SK-N-SH (cell line): ENCODE measurements around the gene YTHDF1. TPM values are rescaled to one million over a fixed set of nuclear protein-coding genes. Genes with fewer than 3 reads are reported as not detected.

Source experiments
- CTCF ChIA-PET: fragments of 300-600, 350-600 bp; formaldehyde crosslinking; extraction: SDS; loops from one replicate; lab custom pipeline; 2021; lab: Yijun Ruan, JAX
- POLR2A ChIA-PET: fragments of 350-600 bp; sonication (Branson Sonifier 250); formaldehyde crosslinking; extraction: SDS; loops from one replicate; lab custom pipeline; 2020; ENCODE audit warnings: antibody characterized with exemption, inconsistent platforms; lab: Yijun Ruan, JAX
- DNase-seq: peaks from one replicate; pipeline ENCODE4 v3.0.0; 2012
- H2AFZ ChIP-seq: fragments of 200-600 bp; sonication (generic); 2 replicates; pipeline ENCODE4 v1.8.1; 2016; ENCODE audit warnings: antibody characterized with exemption, mild to moderate bottlenecking, low read depth
- H3F3A ChIP-seq: fragments of 200-600 bp; sonication (generic); replicated peaks from 2 replicates; pipeline ENCODE3; 2016; ENCODE audit warnings: antibody characterized with exemption, mild to moderate bottlenecking; ENCODE audit not compliant: insufficient read depth
- H3K27ac ChIP-seq, 2 experiments: fragments of 200-500 bp in 1 of 2; fragments of 200-600 bp in 1 of 2; sonication (Bioruptor generic) in 1 of 2; sonication (generic), shearing (Covaris generic) in 1 of 2; 2 replicates each; pipeline versions ENCODE4 v1.5.1 to v1.6.1; 2014 to 2016; ENCODE audit warnings: low read depth in 2 of 2, inconsistent platforms in 1 of 2, low read length in 1 of 2, mild to moderate bottlenecking in 1 of 2, mixed read lengths in 1 of 2
- H3K27me3 ChIP-seq: fragments of 200-600 bp; sonication (generic), shearing (Covaris generic); 2 replicates; pipeline ENCODE4 v1.6.1; 2016; ENCODE audit warnings: mixed run types; ENCODE audit not compliant: insufficient read depth
- H3K36me3 ChIP-seq, 2 experiments: fragments of 200-500 bp in 1 of 2; fragments of 200-600 bp in 1 of 2; sonication (Bioruptor generic) in 1 of 2; sonication (generic) in 1 of 2; replicated peaks in 1 of 2; 2 replicates each; pipeline versions ENCODE3 to v1.5.1; 2014 to 2016; ENCODE audit warnings: low read length in 1 of 2, mild to moderate bottlenecking in 1 of 2; ENCODE audit not compliant: insufficient read depth in 2 of 2, control insufficient read depth in 1 of 2
- H3K4me1 ChIP-seq, 2 experiments: fragments of 200-500 bp in 1 of 2; fragments of 200-600 bp in 1 of 2; sonication (Bioruptor generic) in 1 of 2; sonication (generic), shearing (Covaris generic) in 1 of 2; 2 replicates each; pipeline versions ENCODE4 v1.5.1 to v1.6.1; 2014 to 2016; ENCODE audit warnings: low read depth in 1 of 2, low read length in 1 of 2, mixed run types in 1 of 2; ENCODE audit not compliant: insufficient read depth in 2 of 2, control insufficient read depth in 1 of 2
- H3K4me2 ChIP-seq: fragments of 200-600 bp; sonication (generic), shearing (Covaris generic); 2 replicates; pipeline ENCODE4 v1.6.1; 2017; ENCODE audit warnings: mixed run types
- H3K4me3 ChIP-seq, 2 experiments: fragments of 200-500 bp in 1 of 2; fragments of 200-600 bp in 1 of 2; sonication (Bioruptor generic) in 1 of 2; sonication (generic), shearing (Covaris generic) in 1 of 2; 2 replicates each; pipeline versions ENCODE4 v1.5.1 to v1.8.1; 2014 to 2016; ENCODE audit warnings: low read depth in 2 of 2, inconsistent platforms in 1 of 2, low read length in 1 of 2, mild to moderate bottlenecking in 1 of 2, mixed read lengths in 1 of 2, moderate library complexity in 1 of 2
- H3K79me2 ChIP-seq: fragments of 200-600 bp; sonication (generic); 2 replicates; pipeline ENCODE4 v1.8.1; 2017; ENCODE audit warnings: mild to moderate bottlenecking; ENCODE audit not compliant: insufficient read depth
- H3K9ac ChIP-seq: fragments of 200-600 bp; sonication (generic); 2 replicates; pipeline ENCODE4 v1.6.1; 2017; ENCODE audit warnings: mixed run types
- H3K9me2 ChIP-seq: fragments of 200-600 bp; sonication (generic); 2 replicates; pipeline ENCODE4 v1.6.1; 2017; ENCODE audit warnings: mixed run types
- H3K9me3 ChIP-seq: fragments of 200-600 bp; sonication (generic); 2 replicates; pipeline ENCODE4 v1.6.1; 2017; ENCODE audit warnings: mixed run types, mild to moderate bottlenecking, moderate library complexity
- H4K20me1 ChIP-seq: fragments of 200-600 bp; sonication (generic); 2 replicates; pipeline ENCODE4 v1.6.1; 2017; ENCODE audit warnings: mild to moderate bottlenecking, mixed run types; ENCODE audit not compliant: insufficient read depth
- CHD2 ChIP-seq: fragments of 150-350 bp; IDR thresholded peaks from 2 replicates; pipeline ENCODE4 v1.6.1; 2018; ENCODE audit warnings: low read length; ENCODE audit not compliant: partially characterized antibody
- EZH2phosphoT487 ChIP-seq: fragments of 200-600 bp; sonication (generic); IDR thresholded peaks from 2 replicates; pipeline ENCODE4 v1.6.1; 2017; ENCODE audit warnings: low read depth, mixed run types, mild to moderate bottlenecking, antibody characterized with exemption, moderate library complexity, borderline replicate concordance
- FOXJ3 ChIP-seq: sonication (generic); formaldehyde crosslinking; IDR thresholded peaks from 2 replicates; pipeline ENCODE4 v1.5.1; 2020; ENCODE audit warnings: mild to moderate bottlenecking, missing genetic modification reagents
- FOXM1 ChIP-seq: IDR thresholded peaks from 2 replicates; pipeline ENCODE4 v1.4.0; 2012; ENCODE audit warnings: low read depth, mild to moderate bottlenecking
- GATA2 ChIP-seq: sonication (generic); formaldehyde crosslinking; IDR thresholded peaks from 2 replicates; pipeline ENCODE4 v1.5.0; 2020; ENCODE audit warnings: mild to moderate bottlenecking, missing genetic modification reagents
- JUND ChIP-seq: IDR thresholded peaks from 2 replicates; pipeline ENCODE4 v1.4.0; 2012
- MEF2A ChIP-seq: IDR thresholded peaks from 2 replicates; pipeline ENCODE4 v1.4.0; 2012; ENCODE audit warnings: low read depth, borderline replicate concordance
- NFIC ChIP-seq: IDR thresholded peaks from 2 replicates; pipeline ENCODE4 v1.4.0; 2012; ENCODE audit warnings: borderline replicate concordance
- NRF1 ChIP-seq: IDR thresholded peaks from 2 replicates; pipeline ENCODE4 v1.6.1; 2012; ENCODE audit warnings: low read depth, mild to moderate bottlenecking, low read length
- POLR2AphosphoS5 ChIP-seq: IDR thresholded peaks from 2 replicates; pipeline ENCODE4 v1.6.1; 2012; ENCODE audit warnings: low read depth, low read length
- RFX5 ChIP-seq: IDR thresholded peaks from 2 replicates; pipeline ENCODE4 v1.6.1; 2012; ENCODE audit warnings: mild to moderate bottlenecking, improper control_type of control experiment, low read length
- RXRA ChIP-seq: IDR thresholded peaks from 2 replicates; pipeline ENCODE4 v1.4.0; 2012; ENCODE audit warnings: low read depth, mild to moderate bottlenecking, borderline replicate concordance
- SMC3 ChIP-seq: IDR thresholded peaks from 2 replicates; pipeline ENCODE4 v1.6.1; 2012; ENCODE audit warnings: low read depth, low read length, improper control_type of control experiment
- TAF1 ChIP-seq: IDR thresholded peaks from 2 replicates; pipeline ENCODE4 v1.6.1; 2012; ENCODE audit warnings: low read depth, mild to moderate bottlenecking, low read length, moderate library complexity, borderline replicate concordance
- TCF12 ChIP-seq: IDR thresholded peaks from 2 replicates; pipeline ENCODE4 v1.4.0; 2012
- TEAD4 ChIP-seq: IDR thresholded peaks from 2 replicates; pipeline ENCODE4 v1.4.0; 2012; ENCODE audit warnings: mild to moderate bottlenecking, borderline replicate concordance; ENCODE audit not compliant: insufficient read depth
- USF2 ChIP-seq: fragments of 150-350 bp; IDR thresholded peaks from 2 replicates; pipeline ENCODE4 v1.6.1; 2017; ENCODE audit warnings: antibody characterized with exemption, low read length, low read depth, borderline replicate concordance
- whole genome bisulfite sequencing: methylation state at CpG from one replicate; pipeline ENCODE4 v1.1.6; 2017; ENCODE audit warnings: low lambda C conversion rate; 5-methylcytosine and 5-hydroxymethylcytosine counted together
- polyA plus RNA-seq, 3 experiments: library from polyadenylated mRNA; depleted of rRNA; stranded (reverse); fragments of >200 nt; gene quantifications; 2 replicates each; pipeline ENCODE4 v1.2.3, GENCODE V29; 2012
- TF ChIP-seq, protein P1 (sequence below): IDR thresholded peaks from 2 replicates; pipeline ENCODE4 v1.6.1; 2012; ENCODE audit warnings: mild to moderate bottlenecking, low read depth, low read length, moderate library complexity
- TF ChIP-seq, protein P2 (sequence below): IDR thresholded peaks from 2 replicates; pipeline ENCODE4; 2012
- TF ChIP-seq, protein P3 (sequence below): fragments of 150-350 bp; IDR thresholded peaks from 2 replicates; pipeline ENCODE4 v1.6.1; 2016; ENCODE audit warnings: mild to moderate bottlenecking, low read depth, low read length

YTHDF1 gene
- polyA plus RNA-seq, 1 of the 3 experiments (the other 2 are of a cell fraction) = 17.0 TPM

- H3K27me3 ChIP-seq = no peaks in the 10 kb centered on the region
- H3K79me2 ChIP-seq = peaks cover 4% of the 10 kb centered on the region; the same call in 1 of the 2 replicates
- 83% methylated on average over 2 of the region's 14 CpGs for WGBS
- no peak for DNase-seq
- H3F3A ChIP-seq = no peaks in the 10 kb centered on the region
- no peak overlapping the region for H3K4me3 ChIP-seq
- H3K9ac ChIP-seq = no peak overlapping the region
- H3K9me2 ChIP-seq = no peaks in the 10 kb centered on the region
- H3K4me2 ChIP-seq = no peak overlapping the region
- H3K36me3 ChIP-seq = peaks cover 13% of the 10 kb centered on the region in 2 experiments
- no peaks in the 10 kb centered on the region for H3K9me3 ChIP-seq
- peaks cover 20% of the 10 kb centered on the region for H4K20me1 ChIP-seq
- peaks cover 0 to under 1% of the 10 kb centered on the region in 2 experiments; a peak in 1 of 4 replicates for H3K4me1 ChIP-seq
- no peak overlapping the region for H2AFZ ChIP-seq
- ChIA-PET POLR2A (no interaction called here), CTCF (interaction anchor here (0.9 to 1.5 kb wide), 3 partner anchors 12 to 32 kb away, joined by 3 to 6 read pairs (median 4); no protein-coding TSS in a partner anchor)
- TF ChIP-seq MEF2A (no peak), SMC3 (no peak), USF2 (no peak), TCF12 (no peak), TEAD4 (no peak), GATA2 (CRISPR knock-in tag) (no peak), NRF1 (no peak), POLR2AphosphoS5 (no peak), FOXM1 (no peak), CHD2 (no peak), JUND (no peak), RXRA (no peak), EZH2phosphoT487 (no peak), RFX5 (no peak), NFIC (no peak), TAF1 (no peak), FOXJ3 (no peak)
- TF ChIP-seq, protein P1, sequence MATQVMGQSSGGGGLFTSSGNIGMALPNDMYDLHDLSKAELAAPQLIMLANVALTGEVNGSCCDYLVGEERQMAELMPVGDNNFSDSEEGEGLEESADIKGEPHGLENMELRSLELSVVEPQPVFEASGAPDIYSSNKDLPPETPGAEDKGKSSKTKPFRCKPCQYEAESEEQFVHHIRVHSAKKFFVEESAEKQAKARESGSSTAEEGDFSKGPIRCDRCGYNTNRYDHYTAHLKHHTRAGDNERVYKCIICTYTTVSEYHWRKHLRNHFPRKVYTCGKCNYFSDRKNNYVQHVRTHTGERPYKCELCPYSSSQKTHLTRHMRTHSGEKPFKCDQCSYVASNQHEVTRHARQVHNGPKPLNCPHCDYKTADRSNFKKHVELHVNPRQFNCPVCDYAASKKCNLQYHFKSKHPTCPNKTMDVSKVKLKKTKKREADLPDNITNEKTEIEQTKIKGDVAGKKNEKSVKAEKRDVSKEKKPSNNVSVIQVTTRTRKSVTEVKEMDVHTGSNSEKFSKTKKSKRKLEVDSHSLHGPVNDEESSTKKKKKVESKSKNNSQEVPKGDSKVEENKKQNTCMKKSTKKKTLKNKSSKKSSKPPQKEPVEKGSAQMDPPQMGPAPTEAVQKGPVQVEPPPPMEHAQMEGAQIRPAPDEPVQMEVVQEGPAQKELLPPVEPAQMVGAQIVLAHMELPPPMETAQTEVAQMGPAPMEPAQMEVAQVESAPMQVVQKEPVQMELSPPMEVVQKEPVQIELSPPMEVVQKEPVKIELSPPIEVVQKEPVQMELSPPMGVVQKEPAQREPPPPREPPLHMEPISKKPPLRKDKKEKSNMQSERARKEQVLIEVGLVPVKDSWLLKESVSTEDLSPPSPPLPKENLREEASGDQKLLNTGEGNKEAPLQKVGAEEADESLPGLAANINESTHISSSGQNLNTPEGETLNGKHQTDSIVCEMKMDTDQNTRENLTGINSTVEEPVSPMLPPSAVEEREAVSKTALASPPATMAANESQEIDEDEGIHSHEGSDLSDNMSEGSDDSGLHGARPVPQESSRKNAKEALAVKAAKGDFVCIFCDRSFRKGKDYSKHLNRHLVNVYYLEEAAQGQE = no peak
- TF ChIP-seq, protein P2, sequence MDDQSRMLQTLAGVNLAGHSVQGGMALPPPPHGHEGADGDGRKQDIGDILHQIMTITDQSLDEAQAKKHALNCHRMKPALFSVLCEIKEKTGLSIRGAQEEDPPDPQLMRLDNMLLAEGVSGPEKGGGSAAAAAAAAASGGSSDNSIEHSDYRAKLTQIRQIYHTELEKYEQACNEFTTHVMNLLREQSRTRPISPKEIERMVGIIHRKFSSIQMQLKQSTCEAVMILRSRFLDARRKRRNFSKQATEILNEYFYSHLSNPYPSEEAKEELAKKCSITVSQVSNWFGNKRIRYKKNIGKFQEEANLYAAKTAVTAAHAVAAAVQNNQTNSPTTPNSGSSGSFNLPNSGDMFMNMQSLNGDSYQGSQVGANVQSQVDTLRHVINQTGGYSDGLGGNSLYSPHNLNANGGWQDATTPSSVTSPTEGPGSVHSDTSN = no peak
- TF ChIP-seq, protein P3, sequence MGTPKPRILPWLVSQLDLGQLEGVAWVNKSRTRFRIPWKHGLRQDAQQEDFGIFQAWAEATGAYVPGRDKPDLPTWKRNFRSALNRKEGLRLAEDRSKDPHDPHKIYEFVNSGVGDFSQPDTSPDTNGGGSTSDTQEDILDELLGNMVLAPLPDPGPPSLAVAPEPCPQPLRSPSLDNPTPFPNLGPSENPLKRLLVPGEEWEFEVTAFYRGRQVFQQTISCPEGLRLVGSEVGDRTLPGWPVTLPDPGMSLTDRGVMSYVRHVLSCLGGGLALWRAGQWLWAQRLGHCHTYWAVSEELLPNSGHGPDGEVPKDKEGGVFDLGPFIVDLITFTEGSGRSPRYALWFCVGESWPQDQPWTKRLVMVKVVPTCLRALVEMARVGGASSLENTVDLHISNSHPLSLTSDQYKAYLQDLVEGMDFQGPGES = no peak
- H3K27ac ChIP-seq = no peak overlapping the region
Observed at GRCh38 chr20:63191400-63191799, 24.5 kb downstream of the YTHDF1 start.
